HG03571 (cell line): Measurements from ENCODE around the gene RGS3.
"Not testable (repeated sequence)": the region's sequence is repeated elsewhere in the genome, so short reads cannot be mapped to it uniquely, and the experiment has no call there.

Experiments used
- ATAC-seq: cut with Tn5 transposase; IDR thresholded peaks from one replicate; pipeline ENCODE4 v1.9.1; 2021; ENCODE audit not compliant: unreplicated experiment

The RGS3 gene

DNA sequence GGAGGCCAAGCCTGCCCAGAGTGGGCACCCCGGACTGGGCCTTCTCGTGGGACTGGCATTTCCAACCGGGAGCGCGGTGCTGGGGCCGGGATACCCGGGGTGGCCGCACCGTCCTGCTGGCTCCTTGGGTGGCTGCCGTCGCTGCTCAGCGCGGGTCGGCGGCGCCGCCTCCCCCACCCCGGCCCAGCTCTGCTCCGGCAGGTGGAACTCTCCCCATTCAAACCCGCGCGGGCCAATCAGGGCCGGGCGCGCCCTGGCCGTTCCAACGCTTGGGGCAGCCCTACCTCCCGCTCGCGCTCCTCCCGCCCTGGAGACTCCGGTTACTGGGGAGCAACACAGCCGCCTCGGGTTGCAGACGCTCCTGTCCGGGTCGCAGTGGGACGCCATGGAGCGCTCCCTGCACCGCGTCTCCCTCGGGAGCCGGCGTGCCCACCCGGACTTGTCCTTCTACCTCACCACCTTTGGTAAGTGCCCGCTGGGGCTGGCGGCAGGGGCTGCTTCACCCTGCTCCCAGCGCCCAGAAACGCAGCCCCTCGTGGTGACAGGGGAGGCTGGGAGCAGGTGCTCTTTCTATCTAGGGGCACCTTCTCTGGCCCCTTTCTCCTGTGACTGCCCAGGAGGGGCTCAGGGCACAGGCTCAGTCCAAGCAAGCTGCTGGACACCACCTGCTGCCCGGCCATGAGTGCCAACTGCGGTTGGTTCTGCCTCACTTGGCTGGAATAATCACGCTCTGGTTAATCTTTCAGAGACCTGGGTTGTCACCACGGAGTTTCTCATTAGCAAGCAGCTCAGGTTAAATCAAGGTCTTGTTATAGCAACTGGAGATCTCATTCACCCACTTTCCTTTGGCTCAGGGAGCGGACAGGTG, at the start of gene RGS3:
TSS of gene RGS3 (plus strand) at position 310 of the 868 bp plus-strand sequence. CDS start at position 386, 76 bp downstream.
- ATAC-seq: no peak

DNA sequence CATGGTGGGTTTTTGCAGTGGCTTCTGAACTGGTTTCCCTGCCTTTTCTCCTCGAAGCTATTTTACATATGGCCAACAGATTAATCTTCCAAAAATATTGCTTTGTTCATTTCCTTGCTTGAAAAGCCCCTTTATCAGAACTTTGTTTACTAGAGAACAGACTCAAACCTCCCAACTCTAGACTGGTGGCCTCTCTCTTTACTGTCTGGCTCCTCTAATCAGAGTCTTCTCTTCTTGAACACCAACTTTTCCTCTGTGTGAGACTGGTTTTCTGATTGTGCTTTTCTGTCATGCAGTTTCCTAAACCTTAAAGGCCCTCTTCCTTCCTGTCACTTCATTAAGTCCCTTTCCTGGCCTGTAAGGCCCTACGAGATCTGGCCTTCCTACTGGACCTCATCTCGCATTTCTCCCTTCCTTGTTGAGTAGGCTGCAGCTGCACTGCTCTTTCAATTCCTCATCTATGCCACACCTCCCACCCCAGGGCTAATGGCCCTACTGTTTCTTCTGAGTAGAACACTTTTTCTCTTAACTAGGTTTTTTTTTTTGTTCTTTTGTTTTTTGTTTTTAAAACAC, 47.3 kb upstream of the RGS3 start:
- ATAC-seq: peak; percentile 95

DNA sequence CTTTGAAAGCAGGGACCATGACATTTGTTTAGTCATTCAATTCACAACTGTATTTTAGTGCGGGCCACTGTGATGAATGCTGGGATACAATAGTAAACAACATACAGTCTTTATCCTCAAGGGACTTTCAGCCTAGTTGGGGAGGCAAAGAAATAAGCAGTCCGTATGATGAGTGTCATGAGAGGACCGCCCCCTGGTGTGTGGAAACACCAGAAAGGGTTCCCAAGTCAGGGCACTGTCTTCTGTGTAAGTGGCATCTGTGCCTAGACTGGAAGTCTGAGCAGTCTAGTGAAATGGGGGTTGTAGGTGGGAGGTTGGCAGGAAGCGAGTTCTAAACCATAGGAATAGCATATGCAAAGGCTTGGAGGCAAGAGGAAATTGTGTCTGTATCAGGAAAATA, 46.2 kb upstream of the RGS3 start:
- ATAC-seq: no peak

DNA sequence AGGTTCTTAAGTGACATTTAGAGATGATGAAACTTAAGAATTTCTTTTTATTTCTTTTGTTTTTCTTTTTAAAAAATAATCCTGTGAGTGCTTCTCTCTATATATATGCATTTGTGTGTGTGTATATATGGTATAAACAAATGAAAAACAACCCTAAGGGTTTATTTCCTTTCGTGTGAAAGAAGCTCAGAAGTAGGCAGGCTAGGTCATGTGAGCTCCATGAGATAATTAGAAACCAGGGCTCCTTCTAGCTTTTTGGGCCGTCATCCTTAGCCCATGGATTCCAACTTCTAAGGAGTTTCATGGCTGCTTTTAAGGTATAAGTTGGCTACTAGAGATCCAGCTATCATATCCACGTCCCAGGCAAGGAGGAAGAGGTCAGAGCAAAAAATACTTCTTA, 41.8 kb upstream of the RGS3 start:
- no peak for ATAC-seq

DNA sequence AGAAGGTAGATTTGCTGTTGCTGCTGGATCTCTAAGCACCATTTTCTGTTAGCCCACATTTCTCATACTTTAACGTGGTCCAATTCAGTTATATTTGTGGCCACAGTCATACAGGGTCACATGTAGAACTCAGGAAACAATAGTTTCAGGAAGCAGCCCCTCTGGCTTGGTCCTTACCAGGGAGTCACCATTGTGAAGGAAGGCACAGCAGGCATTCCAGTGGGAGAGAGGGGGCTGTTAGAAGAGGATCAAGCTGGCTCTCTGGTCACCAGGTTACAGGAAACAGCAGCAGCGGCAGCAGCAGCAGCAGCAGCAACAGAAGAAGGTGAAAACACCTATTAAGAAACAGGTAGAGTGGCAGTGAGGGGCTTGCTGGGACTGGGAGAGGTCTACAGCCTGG, 38.5 kb upstream of the RGS3 start:
- ATAC-seq: no peak

DNA sequence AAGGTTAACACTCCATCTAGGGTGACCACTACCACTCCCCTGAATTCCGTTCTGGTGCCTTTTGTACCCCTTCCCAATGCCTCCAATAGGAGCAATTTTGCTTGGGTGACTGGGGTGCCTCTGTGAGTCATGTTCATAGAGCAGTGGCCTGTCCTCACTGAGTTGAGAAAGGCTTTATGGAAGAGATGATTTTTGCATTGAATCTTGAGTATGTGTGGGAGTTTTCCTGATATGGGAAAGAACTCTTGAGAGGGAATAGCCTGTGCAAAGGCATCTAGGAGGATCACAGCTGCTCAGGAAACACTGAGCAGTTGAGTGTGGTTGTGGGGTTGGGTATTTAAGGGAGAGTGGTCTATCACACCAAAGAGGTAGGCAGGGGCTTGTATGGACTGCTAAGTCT, 36.8 kb upstream of the RGS3 start:
- ATAC-seq: no peak

DNA sequence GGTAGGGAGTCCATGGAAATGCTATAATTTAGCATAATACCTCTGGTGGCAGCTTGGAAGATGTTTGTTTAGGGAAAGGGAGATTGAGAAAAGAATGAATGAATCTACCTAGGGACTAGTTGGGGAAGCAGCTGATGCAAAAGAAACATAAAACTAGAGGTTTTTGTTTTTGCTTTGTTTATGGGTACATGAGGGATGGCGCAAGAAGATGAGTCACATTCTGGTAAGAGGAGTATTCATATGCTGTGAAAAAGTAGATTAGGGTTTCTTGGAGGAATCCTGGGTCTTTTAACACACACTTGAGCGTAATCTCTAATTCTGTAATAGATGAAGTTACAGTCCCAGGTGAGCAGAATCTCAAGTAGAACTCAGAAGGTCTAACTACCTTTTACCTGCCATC, 35.9 kb upstream of the RGS3 start:
- no peak for ATAC-seq

DNA sequence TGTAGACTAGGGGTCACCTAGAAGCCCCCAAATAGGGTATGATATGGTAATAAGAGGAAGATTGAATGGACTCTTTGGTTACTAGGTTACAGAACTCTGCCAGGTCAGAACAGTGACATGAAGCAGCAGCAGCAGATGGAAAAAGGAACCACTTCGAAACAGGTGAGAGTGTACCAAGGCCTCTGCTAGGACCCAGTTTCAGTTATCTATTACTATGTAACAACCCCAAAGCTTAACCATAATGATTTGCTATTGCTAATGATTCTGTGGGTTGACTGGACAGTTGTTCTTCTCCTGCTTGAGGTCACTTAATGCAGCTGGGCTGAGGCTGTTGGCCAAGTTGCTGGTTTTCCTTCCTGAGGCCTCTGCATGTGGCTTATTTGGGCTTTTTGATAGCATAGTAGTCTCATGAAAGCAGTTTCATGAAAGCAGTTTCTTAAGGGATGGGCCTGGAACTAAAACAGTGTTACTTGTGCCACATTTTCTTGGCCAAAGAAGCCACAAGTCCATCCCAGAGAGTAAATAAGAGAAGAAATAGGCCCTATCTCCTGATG, 35.4 kb upstream of the RGS3 start:
- ATAC-seq: no peak

DNA sequence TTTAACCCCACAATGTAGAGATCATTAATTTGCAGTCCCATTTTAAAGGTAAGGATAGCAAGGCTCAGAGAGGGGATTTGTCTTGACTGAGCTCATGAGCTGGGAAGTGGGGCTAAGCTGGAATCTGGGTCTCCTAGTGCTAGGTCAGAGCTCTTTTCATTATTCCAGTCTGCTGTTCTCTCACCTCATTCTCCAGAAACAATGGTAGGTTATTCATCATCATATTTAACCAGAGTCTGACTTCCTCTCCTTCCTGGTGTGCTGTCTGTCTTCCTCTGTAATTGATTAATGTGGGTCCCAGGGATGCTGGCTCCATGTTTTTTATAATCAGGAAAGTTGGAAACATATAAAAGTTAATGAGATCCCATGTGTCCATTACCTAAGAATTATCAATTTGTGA, 32.3 kb upstream of the RGS3 start:
- no peak for ATAC-seq

DNA sequence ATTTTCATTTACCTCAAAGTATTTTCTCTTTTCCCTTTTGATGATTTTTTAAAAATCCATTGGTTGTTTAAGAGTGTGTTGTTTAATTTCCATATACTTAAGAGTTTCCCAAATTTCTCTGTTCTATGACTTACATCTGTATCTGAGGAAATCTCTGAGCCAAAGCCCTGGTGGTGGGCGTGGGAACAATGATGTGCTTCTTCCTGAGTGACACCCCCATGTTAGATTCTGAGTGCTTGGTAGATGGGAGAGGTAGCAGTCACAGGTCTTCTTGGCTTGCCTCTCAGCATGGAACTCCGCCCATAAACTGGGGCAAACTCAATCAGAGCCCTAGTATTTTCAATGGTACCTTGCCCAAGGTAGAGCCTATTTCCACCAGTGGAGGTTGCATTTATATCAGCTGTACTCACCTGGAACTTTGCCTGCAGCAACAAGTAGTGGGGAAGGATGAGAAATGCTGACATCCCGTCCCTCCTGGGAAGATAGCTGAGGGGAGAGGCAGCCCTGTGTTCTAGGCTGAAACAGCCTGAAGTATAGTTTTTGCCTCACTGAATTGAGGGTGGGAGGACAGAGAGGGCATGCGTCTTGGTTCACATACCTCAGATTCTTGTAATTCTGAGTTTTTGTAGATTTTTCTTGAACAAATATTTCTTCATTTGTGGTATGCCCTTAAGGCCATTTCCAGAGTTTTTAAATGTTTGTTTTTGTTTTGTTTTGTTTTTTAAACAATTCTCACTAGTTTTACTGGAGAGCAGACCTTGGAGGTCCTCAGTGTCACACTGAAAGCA, 26.6 kb upstream of the RGS3 start:
- ATAC-seq: no peak

DNA sequence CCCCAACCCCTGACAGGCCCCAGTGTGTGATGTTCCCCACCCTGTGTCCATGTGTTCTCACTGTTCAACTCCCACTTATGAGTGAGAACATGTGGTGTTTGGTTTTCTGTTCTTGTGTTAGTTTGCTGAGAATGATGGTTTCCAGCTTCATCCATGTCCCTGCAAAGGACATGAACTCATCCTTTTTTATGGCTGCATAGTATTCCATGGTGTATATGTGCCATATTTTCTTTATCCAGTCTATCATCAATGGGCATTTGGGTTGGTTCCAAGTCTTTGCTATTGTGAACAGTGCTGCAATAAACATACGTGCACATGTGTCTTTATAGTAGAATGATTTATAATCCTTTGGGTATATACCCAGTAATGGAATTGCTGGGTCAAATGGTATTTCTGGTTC, 25.8 kb upstream of the RGS3 start:
- ATAC-seq: not testable (repeated sequence)

DNA sequence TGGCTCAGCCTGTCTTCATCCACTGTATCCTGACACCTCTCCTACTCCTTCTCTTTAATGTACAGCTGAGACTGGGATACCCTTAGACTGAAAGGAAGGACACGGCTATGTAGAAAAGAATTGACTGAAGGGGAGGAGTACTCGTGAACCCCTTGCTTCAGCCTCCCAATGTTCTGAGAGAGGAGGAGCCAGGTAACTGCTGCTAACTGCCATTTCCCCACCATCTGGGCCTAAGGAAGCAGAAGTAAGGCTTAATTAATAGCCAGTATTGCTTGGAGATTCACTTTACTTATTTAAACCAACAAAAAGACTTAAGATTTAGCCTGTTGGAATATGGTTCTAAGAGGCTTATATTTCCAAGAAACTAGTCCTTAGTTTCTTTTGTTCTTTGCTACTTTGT, 18.8 kb upstream of the RGS3 start:
- ATAC-seq: no peak

DNA sequence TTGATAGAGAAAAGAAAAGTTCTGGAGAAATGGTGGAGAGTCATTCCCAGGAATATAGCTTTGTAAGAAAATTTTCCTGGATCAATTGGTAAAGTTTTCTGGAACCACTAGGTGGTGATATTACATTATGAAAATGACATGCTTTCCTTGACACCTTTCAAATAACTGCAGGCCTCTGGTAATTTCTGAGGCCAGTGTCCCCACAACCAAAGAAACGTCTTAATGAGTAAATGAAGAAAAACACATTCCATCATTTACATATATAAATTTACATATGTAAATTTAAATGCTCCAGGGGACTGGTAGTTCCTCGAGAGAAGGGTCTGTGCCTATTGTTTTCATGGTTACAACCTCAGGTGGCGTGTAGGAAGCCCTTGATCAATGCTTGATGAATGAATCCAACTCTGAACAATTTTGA, 17.2 kb upstream of the RGS3 start:
- no peak for ATAC-seq

DNA sequence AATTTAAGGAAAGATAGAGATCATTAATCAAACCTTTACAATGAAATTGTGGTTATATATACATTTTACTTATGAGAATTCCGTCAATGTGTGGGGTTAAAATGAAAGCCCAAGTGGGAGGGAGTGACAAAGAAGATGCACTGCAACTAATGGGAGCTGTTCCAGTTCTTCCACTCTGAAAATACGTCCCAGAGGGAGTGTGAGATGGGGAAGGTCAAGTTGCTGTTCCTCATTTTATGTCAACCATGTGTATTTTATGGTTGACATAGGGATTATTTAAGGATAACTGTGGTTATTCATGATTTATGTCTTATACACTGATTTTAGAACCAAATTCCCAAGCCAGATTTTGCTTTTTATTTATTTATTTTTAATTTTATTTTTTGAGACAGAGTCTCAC, 14.2 kb upstream of the RGS3 start:
- no peak for ATAC-seq

DNA sequence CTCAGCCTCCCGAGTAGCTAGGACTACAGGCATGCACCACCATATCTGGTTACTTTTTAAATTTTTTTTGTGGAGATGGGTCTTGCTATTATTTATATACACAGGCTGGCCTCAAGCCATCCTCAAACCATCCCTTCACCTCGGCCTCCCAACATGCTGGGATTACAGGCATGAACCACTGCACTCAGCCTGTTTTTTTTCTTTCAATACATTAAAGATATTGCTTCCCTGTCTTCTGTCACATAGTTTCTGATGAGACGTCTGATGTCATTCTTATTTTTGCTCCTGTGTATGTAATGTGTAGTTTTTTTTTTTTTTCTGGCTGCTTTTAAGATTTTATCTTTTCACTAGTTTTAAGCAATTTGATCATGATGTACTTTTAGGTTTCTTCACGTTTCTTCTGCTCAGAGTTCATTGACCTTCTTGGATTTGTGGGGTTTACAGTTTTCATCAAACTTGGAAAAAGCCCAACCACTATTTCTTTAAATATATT, 11.4 kb upstream of the RGS3 start:
- ATAC-seq: no peak

DNA sequence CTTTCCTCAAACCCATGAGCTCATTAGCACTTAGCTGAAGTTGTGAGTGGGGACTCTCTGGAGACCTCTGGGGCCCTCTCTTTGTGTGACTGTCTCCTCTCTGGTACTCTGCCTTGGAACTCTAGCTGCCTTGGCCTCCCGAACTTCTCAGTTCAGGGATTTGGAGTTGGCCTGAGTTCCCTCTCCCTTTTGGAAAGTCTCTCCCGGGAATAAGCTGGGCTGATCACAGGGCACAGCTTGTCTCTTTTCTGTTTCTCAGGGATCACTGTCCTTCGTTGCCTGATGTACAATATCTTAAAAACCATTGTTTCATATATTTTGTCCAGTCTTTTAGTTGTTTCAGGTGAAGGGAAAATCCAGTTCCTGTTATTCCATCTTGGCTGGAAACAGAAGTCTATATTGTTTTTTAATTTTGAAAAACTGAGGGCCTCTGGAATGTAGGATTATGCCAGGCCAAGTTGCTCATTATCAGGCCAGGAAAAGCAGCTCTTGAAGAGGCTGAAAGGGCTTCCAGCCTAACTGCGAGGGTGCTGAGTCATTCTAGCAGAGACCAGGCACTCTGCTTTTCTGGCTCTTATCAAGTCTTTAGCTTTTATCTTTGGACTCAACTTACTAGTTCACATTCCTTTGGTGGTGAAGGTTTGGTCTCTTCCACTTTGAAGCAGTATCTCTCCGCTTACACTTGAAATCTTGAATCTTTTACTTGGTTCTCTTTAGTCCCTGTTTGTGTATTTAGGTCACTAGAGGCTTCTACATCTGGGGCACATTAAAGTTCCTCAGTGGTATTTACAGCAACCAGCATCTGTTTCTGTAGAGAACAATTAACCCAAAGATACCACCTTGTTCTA, 8.4 kb upstream of the RGS3 start:
- no peak for ATAC-seq

DNA sequence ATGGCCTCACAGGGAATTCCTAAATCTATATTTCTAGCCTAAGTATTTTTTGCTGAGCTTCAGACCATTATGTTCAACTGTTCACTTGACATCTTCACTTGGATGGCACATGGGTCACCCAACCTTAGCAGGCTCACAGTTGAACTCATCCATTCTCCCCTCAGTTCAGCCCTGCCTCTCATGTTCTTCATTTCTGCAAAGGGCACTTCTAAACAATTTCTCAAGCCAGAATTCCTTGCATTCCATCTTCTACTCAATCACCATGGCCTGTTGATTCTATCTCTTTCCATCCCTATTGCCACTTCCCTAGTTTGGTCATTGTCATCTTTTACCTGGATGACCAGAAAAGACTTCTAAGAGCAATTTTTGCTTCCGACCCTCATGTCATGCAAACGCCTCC, 7.3 kb upstream of the RGS3 start:
- no peak for ATAC-seq

DNA sequence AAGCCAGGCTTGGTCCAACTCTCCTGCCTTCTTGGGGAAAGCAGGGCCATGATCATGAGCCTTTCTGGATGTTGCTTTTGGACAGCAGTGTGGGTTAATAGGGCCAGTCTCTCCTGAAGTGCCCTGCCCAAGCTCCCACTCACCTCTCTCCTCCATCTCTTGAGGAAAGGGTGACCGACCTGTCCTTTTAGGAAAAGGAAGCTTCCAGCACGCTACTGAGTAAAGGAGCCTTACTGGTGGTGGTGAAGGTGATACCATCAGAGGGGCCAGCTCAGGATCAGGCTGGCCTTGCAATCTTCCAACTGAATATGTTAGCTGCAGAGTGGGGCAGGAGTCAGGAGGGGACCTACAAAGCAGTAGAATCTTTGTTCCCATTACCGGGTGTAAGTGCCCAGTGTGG, 2.2 kb upstream of the RGS3 start:
- no peak for ATAC-seq

DNA sequence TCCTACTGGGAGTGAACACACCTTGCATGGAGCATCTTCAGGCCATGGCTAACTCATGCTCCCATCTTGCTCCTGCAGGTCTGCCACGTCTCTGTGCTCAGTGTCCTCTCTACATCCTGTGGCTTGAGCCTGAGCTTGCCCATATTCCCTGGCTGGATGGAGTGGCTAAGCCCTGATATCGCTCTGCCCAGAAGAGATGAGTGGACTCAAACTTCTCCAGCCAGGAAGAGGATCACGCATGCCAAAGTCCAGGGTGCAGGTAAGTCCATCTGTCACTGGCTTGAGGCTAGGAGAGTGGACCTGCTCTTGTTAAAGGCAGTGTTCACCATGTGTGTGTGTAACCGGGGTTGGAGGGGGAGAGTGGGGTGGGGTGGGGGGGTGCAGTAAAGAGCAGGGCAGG, 1.6 kb upstream of the RGS3 start:
- no peak for ATAC-seq

DNA sequence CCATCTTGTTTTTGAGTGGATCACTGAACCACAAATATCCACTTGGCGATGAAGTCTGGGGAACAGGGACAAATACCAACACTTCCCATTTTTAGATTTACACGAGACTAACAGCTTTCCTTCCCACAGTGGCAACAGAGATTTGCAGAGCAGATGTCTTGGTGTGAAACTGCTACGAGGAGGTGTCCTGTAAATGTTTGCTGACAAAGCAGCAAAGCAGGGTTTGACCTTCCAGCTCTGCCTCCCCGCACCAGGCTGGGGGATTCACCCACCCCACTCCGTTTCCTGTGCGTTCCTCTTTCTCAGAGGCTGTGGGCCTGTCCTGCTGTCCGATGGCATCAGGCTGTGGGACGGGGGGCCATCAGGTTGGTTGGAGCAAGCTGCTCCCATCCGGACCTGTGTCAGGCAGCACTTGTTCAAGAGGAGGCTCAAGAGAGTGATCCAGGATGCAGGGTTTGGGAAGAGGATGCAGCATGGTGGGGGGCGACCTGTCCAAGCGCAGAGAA, 693 bp upstream of the RGS3 start:
- no peak for ATAC-seq
